NCI-H2081 (cell line): Measurements from ENCODE around the gene KARS1.

Experiments
- DNase-seq, 2 experiments: peaks; one replicate each; lab custom pipeline; 2025; lab: John Stamatoyannopoulos, UW

The KARS1 gene

DNA sequence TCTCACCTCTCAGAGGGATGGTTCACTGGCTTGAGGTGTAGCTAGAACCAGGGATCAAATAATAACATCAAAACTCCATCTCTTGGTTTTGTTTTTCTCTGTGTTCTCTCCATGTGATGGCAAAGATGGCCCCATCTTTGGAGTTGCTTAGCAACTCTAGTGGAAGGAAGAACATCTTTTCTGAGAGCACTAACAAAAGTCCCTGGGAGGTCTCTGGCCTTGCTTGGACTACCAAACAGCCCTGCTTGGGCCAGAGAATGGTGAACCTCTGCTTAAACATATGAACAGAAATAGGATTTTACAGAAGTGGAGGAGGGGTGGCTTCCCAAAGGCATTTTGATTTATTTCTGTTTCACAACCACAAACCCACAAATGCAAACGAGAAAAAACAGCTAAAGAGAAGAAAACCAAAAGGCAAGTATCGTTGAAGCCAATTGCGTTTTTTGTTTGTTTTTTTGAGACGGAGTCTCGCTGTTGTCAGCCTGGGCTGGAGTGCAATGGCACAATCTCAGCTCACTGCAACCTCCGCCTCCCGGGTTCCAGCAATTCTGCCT lies 68.1 kb downstream of the KARS1 start:
- no peak for DNase-seq

DNA sequence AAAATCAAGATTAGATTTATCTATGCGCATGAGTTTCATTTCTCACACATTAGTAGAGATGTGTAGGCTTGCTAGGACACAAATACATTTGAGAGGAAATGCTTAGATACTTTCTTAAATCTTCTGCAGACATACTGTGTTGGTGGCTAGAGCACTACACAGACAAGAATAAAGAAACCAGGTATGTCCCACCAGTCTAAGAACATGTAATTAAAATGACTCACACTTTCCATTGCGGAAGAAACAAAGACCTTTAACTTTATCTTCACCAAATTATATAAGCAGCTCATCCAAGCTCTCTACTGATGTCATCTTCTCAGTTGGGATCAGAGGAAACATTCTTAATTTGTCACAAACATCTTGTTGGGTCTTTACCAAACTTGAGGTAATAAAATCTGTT lies 68.7 kb downstream of the KARS1 start:
- no peak for DNase-seq

DNA sequence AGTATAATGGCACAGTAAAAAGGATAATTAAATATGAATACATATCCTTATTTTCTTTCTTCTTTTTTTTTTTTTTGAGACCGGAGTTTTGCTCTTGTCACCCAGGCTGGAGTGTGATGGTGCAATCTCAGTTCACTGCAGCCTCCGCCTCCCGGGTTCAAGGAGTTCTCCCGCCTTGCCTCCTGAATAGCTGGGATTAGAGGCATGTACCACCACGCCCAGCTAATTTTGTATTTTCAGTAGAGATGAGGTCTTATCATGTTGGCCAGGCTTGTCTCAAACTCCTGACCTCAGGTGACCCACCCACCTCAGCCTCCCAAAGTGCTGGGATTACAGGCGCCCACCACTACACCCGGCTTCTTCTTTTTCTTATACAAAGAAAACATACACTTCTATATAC lies 69.3 kb downstream of the KARS1 start:
- DNase-seq = no peak
